H1 (cell line): ENCODE data around the gene LYSMD3. TPM values are rescaled to one million over a fixed set of nuclear protein-coding genes. Genes with fewer than 3 reads are reported as not detected.

Experiments
- CHD7 ChIP-seq: fragments of 300-600 bp; sonication (generic); IDR thresholded peaks from 2 replicates; pipeline ENCODE4 v1.7.1; 2012; ENCODE audit warnings: low read length, moderate library complexity, mild to moderate bottlenecking, inconsistent platforms; ENCODE audit not compliant: insufficient replicate concordance
- POU5F1 ChIP-seq: IDR thresholded peaks from 2 replicates; pipeline ENCODE4 v1.6.1; 2011; ENCODE audit warnings: low read depth, mild to moderate bottlenecking, low read length, moderate library complexity
- RFX5 ChIP-seq: IDR thresholded peaks from 2 replicates; pipeline ENCODE4 v1.6.1; 2011; ENCODE audit warnings: low read depth, low read length, improper control_type of control experiment, borderline replicate concordance
- polyA plus RNA-seq, 7 experiments: library from polyadenylated mRNA; depleted of rRNA in 3 of 7; stranded (reverse) in 5 of 7; unstranded in 2 of 7; fragments of >200 nt in 5 of 7; fragments of 200-250 nt in 2 of 7; gene quantifications; 1 replicate in 5 of 7; 2 replicates in 1 of 7; 4 replicates in 1 of 7; pipeline versions ENCODE4 v1.2.1 to v1.2.3, GENCODE V29; 2011 to 2013; ENCODE audit warnings: missing spikeins in 2 of 7, mixed read lengths in 2 of 7
- total RNA-seq: library from RNA; stranded (reverse); fragmentation: NEBNext Ultra II Directional; extraction: Animal tissue kit (Norgen Biotek cat#: 25700); gene quantifications from 2 replicates; pipeline ENCODE4 v1.2.1, GENCODE V29; 2021

The LYSMD3 gene
- total and polyA plus RNA-seq, 2 of the 8 experiments (the other 6 are each of a cell fraction or from before 2014, with no cell fraction given) = 3.7 to 14.9 TPM

GRCh38 chr5:90549223-90549622 lies 19.8 kb upstream of the LYSMD3 start (continued):
- TF ChIP-seq CHD7 = no peak
- no peak for TF ChIP-seq POU5F1
- no peak for TF ChIP-seq RFX5
